GM18907 (cell line): ENCODE data around the gene CRYBA4.

Experiments
- ATAC-seq: cut with Tn5 transposase; IDR thresholded peaks from one replicate; pipeline ENCODE4 v1.9.1; 2021; ENCODE audit warnings: mild to moderate bottlenecking, moderate library complexity; ENCODE audit not compliant: unreplicated experiment

The CRYBA4 gene

DNA sequence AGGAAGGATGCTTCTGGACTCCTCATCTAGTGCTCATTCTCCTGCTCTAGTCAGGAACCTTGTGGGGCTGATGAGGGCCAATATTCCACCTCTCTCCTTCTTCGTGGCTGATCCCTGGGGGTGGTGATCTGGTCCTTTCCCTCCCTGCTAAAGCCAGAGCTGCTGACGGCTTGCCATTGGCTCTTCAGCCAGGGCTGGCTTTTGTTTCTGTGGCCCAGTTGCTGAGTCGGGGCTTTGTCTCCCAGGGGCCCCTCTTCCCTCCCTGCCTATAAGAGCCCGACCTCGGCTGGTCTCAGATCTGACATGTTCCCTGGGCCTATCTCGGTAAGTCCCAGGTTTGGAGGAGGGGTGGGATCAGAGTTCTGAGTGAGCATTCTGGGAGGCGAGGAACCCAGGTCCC, at the start of gene CRYBA4:
CRYBA4 (plus strand) TSS at position 301 of the 400 bp plus-strand sequence. CDS start 634 bp downstream, outside the sequence.
- no peak for ATAC-seq

DNA sequence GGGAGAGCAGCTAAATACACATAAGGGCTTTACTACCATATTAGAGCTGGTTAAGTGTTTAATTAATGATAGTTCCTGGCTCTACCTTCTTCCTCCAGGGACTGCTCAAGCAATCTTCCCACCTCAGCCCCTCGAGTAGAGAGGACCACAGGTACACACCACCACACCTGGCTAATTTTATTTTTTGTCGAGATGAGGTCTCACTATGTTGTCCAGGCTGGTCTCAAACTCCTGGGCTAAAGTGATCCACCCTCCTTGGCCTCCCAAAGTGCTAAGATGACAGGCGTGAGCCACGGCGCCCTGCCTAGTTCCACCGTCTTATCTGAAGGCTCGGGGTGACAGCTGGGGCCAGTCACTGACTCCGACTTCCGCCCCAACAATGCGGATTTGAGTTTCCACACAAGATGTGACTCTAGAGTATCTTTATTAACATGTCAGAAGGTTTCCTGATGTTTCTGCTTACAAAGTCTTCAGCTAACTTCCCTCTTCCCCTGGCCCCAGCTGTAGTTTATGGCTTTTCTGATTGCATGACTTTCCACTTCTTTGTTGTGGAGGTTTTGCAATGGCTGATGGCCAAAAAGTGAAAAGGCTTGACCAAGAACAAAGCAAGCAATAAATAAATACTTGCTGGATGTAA, 48.6 kb upstream of the CRYBA4 start:
- no peak for ATAC-seq

DNA sequence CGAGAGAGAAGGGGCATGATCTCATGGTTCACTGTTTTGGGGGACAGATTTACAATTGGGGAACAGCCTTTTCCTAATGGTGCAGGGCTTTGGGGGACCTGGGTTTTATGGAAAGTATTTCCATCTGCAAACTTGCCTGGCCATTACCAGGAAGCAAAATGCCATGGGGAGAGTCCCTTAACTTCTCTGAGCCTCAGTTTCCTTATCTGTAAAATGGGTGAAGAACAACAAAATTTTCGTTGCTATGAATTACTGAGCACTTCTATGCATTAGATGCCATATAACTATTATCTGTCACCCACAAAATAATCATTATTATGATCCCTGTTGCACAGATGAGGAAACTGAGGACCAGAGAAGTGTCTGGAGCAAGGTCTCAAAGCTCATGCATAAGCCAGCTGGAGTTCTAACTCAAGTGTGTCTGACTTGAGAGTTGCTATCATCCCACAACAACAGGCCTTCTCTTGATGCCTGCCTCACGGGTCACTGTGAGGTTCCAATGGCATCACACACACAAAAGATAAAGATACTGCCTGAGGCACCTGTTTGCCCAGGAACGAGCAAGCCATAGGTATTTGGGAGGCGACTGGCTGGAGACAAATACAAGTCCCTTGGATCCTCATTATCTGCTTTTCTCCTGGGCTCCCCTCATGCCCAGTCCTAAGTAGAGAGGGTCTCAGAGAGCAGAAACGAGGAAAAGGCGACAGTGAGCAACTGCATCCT, 47.6 kb upstream of the CRYBA4 start:
- ATAC-seq = no peak

DNA sequence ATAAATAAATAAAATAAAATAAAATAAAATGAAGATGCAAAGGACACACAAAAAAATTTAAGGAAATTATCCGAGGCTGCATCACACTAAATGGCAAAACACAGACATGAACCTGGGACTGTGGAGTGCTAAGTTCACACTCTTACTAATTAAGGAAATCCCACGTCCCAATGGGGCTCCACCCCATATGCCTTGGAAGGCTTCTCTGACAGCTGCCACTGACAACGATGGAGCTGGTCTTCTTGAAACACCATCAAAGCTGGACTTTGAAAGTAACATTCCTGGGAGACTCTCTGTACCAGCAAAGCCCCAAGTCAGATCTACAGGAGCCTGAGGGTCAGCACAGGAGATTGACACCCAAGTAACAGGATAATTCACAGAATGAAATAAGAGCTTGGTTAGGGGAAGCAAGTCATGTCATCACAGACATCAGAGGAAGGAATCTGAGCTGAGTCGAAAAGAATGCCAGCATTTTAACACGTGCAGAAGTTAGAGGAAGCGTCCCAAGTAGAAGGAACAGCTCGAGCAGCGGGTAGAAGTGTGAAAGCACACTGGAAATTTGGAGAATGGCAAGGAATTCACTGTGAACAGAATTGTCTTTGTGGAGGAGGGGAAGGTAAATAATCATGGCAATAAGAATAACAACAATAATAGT, 45.6 kb upstream of the CRYBA4 start:
- ATAC-seq = no peak

DNA sequence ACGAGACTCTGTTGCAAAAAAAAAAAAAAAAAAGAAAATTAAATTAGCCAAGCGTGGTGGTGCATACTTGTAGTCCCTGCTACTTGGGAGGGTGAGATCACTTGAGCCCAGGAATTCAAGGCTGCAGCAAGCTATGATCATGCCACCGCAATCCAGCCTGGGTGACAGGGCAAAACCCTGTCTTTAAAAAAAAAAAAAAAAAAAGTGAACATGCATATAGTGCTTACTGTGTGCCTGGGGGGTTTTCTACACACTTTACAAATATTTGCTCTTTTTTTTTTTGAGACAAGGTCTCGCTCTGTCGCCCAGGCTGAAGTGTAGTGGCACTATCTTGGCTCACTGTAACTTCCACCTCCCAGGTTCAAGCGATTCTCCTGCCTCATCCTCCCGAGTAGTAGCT, 44.7 kb upstream of the CRYBA4 start:
- ATAC-seq = no peak

DNA sequence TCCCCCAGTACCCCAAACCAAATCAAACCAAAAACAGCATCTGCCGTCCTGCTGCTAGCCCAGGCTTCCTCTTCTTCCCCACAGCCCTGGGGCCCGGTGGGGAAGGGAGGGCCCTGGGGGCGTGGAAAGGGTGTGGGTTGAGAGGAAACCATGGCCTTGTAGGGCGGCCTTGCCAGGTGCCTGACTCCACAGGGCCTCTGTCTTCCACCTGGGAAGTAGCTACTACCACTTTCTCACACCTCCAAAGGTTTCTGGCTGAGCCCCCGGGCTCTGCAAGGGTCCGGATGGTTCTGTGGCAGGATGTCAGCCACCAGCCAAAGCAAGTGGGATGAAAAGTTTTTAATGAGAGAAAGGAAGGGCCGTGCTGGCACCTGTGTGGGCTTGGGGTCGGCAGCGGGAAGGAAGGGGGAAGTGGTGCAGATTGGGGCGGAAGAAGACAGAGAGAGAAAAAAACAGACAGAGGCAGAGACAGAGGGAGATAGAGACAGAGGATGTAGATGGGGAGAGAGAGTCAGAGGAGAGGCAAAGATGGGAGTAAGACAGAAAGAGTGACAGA, 42.4 kb upstream of the CRYBA4 start:
- ATAC-seq = peak; percentile 78

DNA sequence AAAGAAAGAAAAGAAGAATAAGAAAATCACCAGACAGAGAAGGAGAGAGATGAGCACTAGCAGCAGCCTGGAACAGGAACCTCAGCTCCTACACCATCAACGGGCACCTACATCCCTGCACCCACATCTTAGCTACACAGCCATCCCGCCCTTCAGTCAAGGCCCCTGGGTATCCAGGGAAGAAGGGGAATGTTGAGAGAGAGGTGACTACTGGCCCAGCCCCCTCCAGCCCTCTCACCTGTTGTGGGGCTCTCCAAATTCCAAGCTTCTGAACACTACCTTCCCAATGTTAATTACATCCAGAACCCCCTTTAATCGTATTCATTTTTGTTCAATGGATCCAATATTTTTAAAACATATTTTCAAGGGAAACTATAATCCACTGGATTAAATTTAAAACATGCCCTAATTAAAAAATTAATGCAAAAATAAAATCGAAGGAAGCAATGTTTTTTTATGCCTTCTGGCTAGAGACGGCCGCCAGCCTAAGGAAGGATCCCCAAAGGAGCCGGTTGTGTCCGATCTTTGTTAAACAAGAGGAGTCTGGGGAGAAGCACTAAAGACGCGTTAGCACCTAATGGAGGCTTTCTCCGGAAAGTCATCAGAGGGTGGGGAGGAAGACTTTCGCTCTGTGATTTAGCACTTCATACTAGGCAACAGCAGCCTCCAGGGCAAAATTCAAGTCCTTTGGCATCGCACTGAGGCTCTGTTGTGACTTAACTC, 41.4 kb upstream of the CRYBA4 start:
- ATAC-seq = no peak

DNA sequence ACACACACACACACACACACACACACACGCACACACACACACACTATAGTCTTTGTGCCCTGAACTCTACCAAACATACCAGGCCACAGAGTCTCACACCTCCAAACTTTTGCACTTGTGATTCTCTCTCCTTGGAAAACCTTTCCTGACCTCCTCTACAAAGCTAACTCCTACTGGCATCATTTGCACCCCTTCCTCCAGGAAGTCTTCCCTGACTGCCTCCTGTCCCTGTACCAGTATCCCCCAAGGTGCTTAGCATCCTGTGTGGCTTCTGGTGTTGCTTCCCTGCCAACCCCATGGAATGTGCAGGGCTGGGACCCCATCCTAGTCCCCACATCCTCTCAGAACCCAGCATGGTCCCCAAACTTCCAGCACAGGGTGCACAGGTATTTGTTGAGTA, 40.7 kb upstream of the CRYBA4 start:
- no peak for ATAC-seq

DNA sequence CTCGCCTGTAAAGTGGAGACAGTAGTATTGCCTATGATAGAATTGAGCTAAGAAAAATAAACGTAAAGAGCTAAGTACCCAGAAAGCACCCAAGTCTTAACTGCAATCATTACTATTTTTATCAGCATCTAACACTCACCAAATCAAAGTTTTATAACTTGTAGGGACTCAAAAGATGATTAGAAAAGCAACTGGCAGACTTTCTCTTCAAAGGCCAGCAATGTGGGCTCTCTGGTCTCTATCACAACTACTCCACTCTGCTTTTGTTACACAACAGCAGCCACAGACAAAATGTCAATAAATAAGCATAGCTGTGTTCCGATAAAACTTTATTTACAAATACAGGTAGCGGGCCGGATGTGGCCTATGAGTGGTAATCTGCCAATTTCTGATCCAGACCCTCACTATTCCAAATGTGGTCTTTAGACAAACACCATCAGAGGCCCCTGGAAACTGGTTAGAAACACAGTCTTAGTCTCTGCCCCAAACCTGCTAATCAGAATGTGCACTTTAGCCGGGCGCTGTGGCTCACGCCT, 40.1 kb upstream of the CRYBA4 start:
- no peak for ATAC-seq

DNA sequence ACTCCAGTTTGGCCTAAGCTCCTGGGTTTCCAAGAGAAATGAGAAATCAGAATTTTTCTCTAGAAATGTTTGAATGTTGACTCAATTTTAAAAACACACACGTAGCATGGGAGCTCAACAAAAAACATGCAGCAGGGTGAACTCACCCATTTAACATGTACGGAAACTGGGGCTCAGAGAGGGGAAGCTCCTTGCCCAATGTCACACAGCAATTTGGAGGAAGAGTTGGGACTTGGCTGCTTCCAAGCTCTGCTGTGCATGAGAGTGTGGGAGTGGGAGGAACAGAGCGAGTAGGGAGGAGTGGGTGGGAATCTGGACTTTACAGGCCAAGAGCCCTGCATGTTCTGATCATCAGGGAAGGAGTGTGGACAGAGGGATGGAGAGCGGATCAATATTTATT, 37.8 kb upstream of the CRYBA4 start:
- no peak for ATAC-seq

DNA sequence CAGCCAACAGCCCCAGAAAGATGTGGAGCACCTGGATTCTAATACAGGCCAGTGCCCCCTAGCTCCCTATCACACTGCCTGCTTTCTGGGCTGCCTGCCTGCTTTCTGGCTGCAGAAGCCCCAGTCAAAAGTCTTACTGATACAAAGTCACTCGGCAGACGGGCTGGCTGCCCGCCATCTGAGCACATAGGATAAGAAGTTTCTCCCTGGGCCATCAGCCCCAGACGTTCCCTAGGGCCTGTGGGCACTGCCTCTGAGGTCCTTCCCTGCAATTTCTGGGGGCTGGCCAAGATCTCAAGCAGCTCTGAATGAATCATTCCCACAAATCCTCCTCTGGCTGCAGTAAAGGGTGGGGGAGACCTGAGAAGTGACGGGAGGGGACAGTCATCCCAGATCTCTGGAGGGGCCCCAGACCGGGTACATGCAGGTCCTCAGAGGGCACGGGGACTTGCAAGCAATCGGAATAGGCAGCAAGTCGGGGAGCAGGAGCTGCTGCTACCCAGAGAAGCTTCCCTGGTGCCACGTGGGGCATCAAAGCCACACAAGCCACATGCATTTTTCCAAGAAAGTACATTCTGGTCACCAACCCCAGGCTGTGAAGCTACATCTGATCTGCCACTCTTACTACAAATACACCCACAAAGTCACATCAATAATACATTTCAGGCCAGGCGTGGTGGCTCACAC, 36.5 kb upstream of the CRYBA4 start:
- ATAC-seq = no peak

DNA sequence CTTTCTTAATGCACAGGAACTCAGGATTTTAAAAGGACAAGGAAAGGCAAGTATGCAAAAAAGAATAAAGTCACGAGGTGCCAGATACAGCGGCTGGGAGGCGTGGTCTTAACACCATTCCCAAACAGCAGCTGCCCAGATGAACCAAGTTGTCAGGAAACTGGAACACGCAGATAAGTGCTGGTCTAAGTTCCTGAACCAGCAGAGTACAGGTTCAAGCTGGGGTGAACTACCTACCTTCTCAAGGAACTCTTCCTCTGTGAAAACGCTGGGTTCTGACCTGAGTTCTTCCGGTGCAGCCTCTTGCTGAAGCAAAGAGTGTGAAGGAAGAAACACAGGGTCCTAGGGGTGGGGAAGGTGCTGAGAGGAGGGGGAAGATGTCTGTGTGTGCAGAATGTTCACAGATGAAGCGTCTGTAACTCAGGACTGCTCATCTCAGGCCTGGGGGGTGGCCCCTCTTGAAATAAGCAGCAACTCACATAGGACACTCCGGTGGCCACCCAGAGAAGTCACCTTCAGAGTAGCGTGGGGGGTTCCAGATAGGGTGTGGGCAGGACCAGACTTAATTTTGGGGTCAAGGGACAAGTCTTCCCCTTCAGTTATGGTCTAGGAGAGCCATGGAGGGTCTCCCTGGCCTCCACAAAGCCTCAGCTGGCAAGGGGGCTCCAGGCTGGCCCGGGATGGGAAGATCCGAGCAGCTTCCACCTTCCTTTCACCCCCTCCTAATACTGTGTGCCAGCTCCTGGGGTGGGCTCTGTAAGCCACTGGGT, 35.0 kb upstream of the CRYBA4 start:
- ATAC-seq = no peak

DNA sequence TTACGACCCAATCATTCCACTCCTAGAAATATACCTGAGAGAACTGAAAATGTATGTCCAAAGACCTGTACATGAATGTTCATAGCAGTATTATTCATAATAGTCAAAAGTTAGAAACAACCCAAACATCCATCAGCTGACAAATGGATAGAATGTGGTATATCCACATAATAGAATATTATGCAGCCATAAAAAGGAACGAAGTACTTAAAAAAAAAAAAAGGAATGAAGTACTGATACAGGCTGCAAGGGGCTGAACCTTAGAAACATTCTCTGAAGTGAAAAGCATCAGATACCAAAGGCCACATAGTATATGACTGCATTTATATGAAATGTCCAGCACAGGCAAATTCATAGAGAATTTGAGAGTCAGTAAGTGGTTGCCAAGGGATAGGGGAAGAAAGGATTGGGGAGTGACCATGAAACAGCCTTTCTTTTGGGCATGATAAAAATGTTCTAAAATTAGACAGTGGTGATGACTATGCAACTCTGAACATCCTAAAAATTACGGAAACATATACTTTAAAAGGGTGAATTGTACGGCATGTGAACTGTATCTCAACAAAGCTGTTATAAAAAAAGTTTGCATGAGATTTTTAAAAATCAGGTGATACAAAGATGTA, 33.7 kb upstream of the CRYBA4 start:
- ATAC-seq = no peak

DNA sequence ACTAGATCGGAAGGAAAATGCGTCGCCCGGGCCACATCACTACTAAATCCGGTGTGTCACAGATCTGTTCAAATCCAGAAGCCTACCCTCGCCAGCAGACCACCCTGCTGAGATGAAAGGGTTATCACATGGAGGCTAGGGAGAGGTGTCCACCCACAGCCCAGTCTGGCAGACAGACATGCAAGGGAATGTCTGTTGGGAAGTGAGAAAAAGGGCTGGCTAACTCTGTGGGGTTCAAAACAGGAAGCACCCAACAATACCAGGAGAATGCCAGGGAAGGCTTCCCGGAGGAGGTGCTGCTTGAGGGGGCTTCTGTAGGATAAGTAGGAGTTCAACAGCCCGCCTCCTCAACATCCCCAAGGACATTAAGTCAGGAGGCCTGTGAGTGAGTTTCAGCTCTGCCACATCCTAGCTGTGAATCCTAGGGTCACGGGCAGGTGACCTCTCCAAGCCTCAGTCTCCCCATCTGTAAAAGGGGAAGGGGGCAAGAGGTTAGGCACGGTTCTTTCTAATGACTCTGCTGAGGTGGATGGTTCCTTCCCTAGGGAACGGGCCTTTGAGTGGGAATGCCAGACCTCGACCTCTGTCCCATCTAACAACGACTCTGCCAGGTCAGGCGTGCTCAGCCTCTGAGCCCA, 32.9 kb upstream of the CRYBA4 start:
- ATAC-seq = no peak

DNA sequence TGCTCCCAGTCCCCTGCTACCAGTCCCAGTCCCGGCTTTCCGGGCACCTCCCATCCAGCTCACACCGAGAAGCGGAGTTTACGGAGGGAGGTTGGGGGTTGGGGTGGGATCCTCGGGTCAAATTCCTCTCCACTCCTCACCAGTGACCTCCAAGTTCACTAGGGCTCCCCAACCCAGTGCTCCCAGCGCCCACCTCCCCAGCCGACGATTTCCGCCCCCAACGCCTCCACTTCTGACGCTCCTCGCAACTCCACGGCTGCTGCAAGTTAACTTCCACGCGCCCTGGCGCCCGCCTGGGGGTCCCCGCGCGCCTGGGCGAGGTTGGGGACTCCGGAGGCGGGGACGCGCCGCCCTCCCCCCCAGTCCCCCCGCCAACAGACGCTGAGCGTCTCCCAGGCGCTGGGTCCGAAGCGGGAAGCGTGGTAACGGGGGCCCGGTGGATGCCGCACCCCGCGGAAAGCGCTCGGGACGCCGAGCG, 32.4 kb upstream of the CRYBA4 start:
- peak; percentile 17 for ATAC-seq

DNA sequence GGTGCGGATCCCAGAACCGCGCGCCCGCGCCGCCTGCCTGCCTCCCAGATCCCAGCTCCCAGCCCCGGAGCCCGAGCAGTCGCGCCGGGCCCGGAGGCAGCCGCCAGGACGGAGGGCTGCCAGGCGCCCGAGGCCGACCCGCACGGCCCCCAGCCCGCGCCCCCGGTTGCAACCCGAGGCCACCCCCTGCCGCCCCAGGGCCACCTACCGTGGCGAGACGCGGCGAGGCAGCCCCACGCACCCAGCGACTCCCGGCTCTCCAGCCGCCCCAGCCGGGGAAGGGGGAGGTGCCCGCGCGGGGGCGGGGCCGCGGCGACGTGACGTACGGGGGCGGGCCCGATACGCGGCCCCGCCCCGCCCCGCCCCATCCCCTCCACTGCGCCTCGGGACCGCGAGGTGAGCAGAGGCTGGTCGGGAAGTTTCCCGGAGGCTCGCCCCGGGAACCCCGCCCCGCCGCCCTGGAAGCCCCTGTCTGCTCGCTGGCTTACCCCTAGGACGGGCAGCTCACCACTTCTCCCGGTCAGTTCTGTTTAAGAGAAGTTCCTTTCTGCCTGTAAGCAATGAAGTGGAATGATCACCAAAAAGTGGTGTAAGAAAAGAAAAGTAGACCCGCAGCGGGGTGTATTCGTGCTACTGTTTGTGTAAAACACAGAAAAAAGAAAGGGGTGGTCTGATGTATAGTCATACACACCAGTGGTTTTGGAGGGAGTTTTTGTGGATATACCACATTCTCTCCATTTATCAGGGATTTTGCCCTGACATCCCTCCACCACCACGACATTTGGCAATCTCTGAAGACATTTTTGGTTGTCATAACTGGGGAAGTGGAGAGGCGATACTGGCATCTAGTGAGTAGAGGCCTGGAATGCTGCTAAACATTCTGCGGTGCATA, 31.7 kb upstream of the CRYBA4 start, which contains the start of gene TPST2:
TPST2 (minus strand) TSS at position 288 of the 892 bp plus-strand sequence. CDS start 48,502 bp downstream, outside the sequence.
- ATAC-seq = peak; percentile 58

DNA sequence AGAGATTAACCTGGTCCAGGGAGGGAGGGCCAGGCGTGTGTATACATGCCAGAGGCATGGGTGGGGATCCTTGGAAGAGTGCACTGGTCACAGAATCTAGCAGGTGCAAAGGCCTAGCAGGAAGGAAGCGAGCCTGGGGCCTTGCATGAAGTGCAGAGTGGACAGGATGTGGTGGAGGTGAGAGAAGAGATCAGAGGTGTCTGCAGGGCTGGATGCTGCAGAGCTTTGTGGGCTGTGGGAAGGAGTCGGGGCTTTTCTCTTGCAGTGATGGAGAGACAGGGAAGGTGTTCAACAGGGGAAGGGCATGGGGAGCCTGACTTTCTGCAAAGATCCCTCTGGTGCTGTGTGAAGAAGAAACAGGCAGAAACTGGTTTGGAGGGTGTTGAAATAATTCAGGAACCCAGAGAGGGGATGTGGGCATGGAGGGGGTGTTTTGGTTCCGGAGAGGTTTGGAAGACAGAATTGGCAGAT, 29.3 kb upstream of the CRYBA4 start:
- peak; percentile 65 for ATAC-seq
